Measurements from ENCODE around the gene PLA1A. TPM values are rescaled to one million over a fixed set of nuclear protein-coding genes. Genes with fewer than 3 reads are reported as not detected.
A peak's percentile ranks its signal among the peaks of the same experiment; 100 is the strongest.

The PLA1A gene
- total and polyA plus RNA-seq, 10 of the 15 experiments (the other 5 are each of a cell fraction or from before 2014, with no cell fraction given), result 2.9 to 106 (median 4.8) TPM

GRCh38 chr3:119664370-119664769 lies 66.7 kb downstream of the PLA1A start:
- Histone ChIP-seq H3K36me3 (ENCODE audit: control insufficient read depth in 2 of 2, insufficient read depth in 2 of 2, low read length in 1 of 2) (peaks cover 0 to 7% of the 10 kb centered on the region in 2 experiments; a peak in 2 of 4 replicates), H3K9me3 (replicated peaks; ENCODE audit: control insufficient read depth, insufficient read depth, low read length) (no peaks in the 10 kb centered on the region; the same call in 2 of the 3 replicates), H3K27me3 (replicated peaks in 1 of 2; ENCODE audit: control insufficient read depth in 2 of 2, insufficient read depth in 2 of 2, low read length in 1 of 2) (no peaks in the 10 kb centered on the region), H3K4me2 (ENCODE audit: control insufficient read depth, insufficient read depth) (no peak overlapping the region), H3K79me2 (ENCODE audit: control insufficient read depth, insufficient read depth, low read length) (no peaks in the 10 kb centered on the region; the same call in none of the 2 replicates), H3K4me1 (ENCODE audit: control insufficient read depth, insufficient read depth, low read length) (peaks cover 30% of the 10 kb centered on the region), H2AFZ (ENCODE audit: control insufficient read depth, low read depth, low read length) (no peak overlapping the region), H3K4me3 (no peak overlapping the region), H3K27ac (ENCODE audit: control insufficient read depth, insufficient read depth) (peak overlapping the region; percentile 53), H3K9ac (ENCODE audit: control insufficient read depth, insufficient read depth, low read length) (no peak overlapping the region), H4K20me1 (ENCODE audit: control insufficient read depth, insufficient read depth) (no peaks in the 10 kb centered on the region)
- no peak for DNase-seq (ENCODE audit: low read depth, low spot score)
- in situ Hi-C loops (cut with MboI), result no loop called here
- POLR2A ChIA-PET, result interaction anchor here (1.0 to 4.3 kb wide), 6 partner anchors 8 to 64 kb away, joined by 3 to 25 read pairs (median 8); partner anchors contain the start of gene COX17
- peak; percentile 13; the same call in 1 of the 3 replicates for ATAC-seq
- WGBS (ENCODE audit: insufficient coverage, insufficient replicate concordance, low lambda C conversion rate, missing lambda C conversion rate), result 57% methylated on average over 4 of the region's 4 CpGs
- no TSS peak for BruUV-seq (replicated peaks)
- SMC1A ChIA-PET (ENCODE audit: uncharacterized antibody, unreplicated experiment), result interaction anchor here (1.0 to 8.0 kb wide), 14 partner anchors 8 to 164 kb away, joined by 3 to 100 read pairs (median 4); partner anchors contain the start of genes COX17 and PLA1A
- intact Hi-C loops (cut with micrococcal nuclease; ENCODE audit: unreplicated experiment), result no loop called here
- RAD21 ChIA-PET (ENCODE audit: unreplicated experiment), result interaction anchor here (1.0 to 5.4 kb wide), 10 partner anchors 10 to 114 kb away, joined by 3 to 52 read pairs (median 8); partner anchors contain the start of gene COX17
- TF ChIP-seq YY1 (IDR thresholded peaks at IDR 0.05; ENCODE audit: low read depth, low read length) (0 out of 2 replicates have a peak, but pooled peaks have one; percentile 37), CREB1 (IDR thresholded peaks at IDR 0.05; ENCODE audit: low read depth) (0 out of 2 replicates have a peak, but pooled peaks have one; percentile 10), RB1 (IDR thresholded peaks at IDR 0.05; ENCODE audit: borderline replicate concordance) (no peak)
- FAIRE-seq, result no peak
- CTCF ChIA-PET, result interaction anchor here (1.1 to 9.5 kb wide), 8 partner anchors 8 to 64 kb away, joined by 3 to 71 read pairs (median 10); partner anchors contain the start of genes COX17 and PLA1A

- ChIA-PET CTCF (interaction anchor here (0.5 to 9.5 kb wide), 10 partner anchors 8 to 421 kb away, joined by 3 to 71 read pairs (median 6); partner anchors contain the start of genes COX17 and PLA1A), SMC1A (ENCODE audit: uncharacterized antibody, unreplicated experiment) (interaction anchor here (1.0 to 8.0 kb wide), 14 partner anchors 8 to 165 kb away, joined by 3 to 100 read pairs (median 4); partner anchors contain the start of genes COX17 and PLA1A), RAD21 (ENCODE audit: unreplicated experiment) (interaction anchor here (1.0 to 5.4 kb wide), 6 partner anchors 10 to 115 kb away, joined by 3 to 52 read pairs (median 10); partner anchors contain the start of gene COX17), POLR2A (interaction anchor here (0.6 to 4.3 kb wide), 4 partner anchors 11 to 64 kb away, joined by 3 to 25 read pairs (median 8); partner anchors contain the start of gene COX17)
- in situ Hi-C loops (cut with MboI), result no loop called here
- no peak for DNase-seq (ENCODE audit: low read depth, low spot score)
- H3K36me3 ChIP-seq (ENCODE audit: control insufficient read depth in 2 of 2, insufficient read depth in 2 of 2, low read length in 1 of 2), result peaks cover 0 to 7% of the 10 kb centered on the region in 2 experiments; a peak in 2 of 4 replicates
- H4K20me1 ChIP-seq (ENCODE audit: control insufficient read depth, insufficient read depth), result no peaks in the 10 kb centered on the region
- no peak overlapping the region for H3K4me3 ChIP-seq
- H3K4me2 ChIP-seq (ENCODE audit: control insufficient read depth, insufficient read depth), result peak overlapping the region; percentile 43
- H3K27ac ChIP-seq (ENCODE audit: control insufficient read depth, insufficient read depth), result peak overlapping the region; percentile 53
- H3K9me3 ChIP-seq (replicated peaks; ENCODE audit: control insufficient read depth, insufficient read depth, low read length), result no peaks in the 10 kb centered on the region; the same call in 2 of the 3 replicates
- ATAC-seq, result peak; percentile 34
- 59% methylated on average over 4 of the region's 4 CpGs for WGBS (ENCODE audit: insufficient coverage, insufficient replicate concordance, low lambda C conversion rate, missing lambda C conversion rate)
- no peak for FAIRE-seq
- no peak overlapping the region for H3K9ac ChIP-seq (ENCODE audit: control insufficient read depth, insufficient read depth, low read length)
- intact Hi-C loops (cut with micrococcal nuclease; ENCODE audit: unreplicated experiment), result no loop called here
- H2AFZ ChIP-seq (ENCODE audit: control insufficient read depth, low read depth, low read length), result peak overlapping the region; percentile 46
- H3K4me1 ChIP-seq (ENCODE audit: control insufficient read depth, insufficient read depth, low read length), result peaks cover 30% of the 10 kb centered on the region
- H3K27me3 ChIP-seq (replicated peaks in 1 of 2; ENCODE audit: control insufficient read depth in 2 of 2, insufficient read depth in 2 of 2, low read length in 1 of 2), result no peaks in the 10 kb centered on the region
- no TSS peak for BruUV-seq (replicated peaks)
- H3K79me2 ChIP-seq (ENCODE audit: control insufficient read depth, insufficient read depth, low read length), result peaks cover under 1% of the 10 kb centered on the region
- peak; percentile 76 for TF ChIP-seq SPI1 (IDR thresholded peaks at IDR 0.05; ENCODE audit: borderline replicate concordance, insufficient read depth, low read depth, low read length)
- no peak for TF ChIP-seq IRF3 (IDR thresholded peaks at IDR 0.05)
- TF ChIP-seq IKZF2 (IDR thresholded peaks at IDR 0.05), result peak in 1 of 2 experiments; percentile 82; a peak in 2 of 4 replicates
- TF ChIP-seq EED (IDR thresholded peaks at IDR 0.05; ENCODE audit: low read depth), result peak; percentile 23; the same call in 1 of the 2 replicates
- TF ChIP-seq NFYA (IDR thresholded peaks at IDR 0.05; ENCODE audit: borderline replicate concordance, low read depth, low read length), result no peak
- peak; percentile 68 for TF ChIP-seq MLLT1 (IDR thresholded peaks at IDR 0.05)
- no peak for TF ChIP-seq BHLHE40 (IDR thresholded peaks at IDR 0.05; ENCODE audit: borderline replicate concordance in 1 of 2, low read depth in 2 of 2, low read length in 1 of 2)
- TF ChIP-seq MEF2A (IDR thresholded peaks at IDR 0.05; ENCODE audit: insufficient read depth, low read depth, low read length), result peak; percentile 66; the same call in 1 of the 2 replicates
- no peak for TF ChIP-seq ASH2L (IDR thresholded peaks at IDR 0.05; ENCODE audit: borderline replicate concordance, low read depth)
These were observed 67.2 kb downstream of the PLA1A start for GRCh38 chr3:119664850-119665379.

Measured in GM12878 (cell line).